ENCODE results near the gene PRKAR1A. TPM values are rescaled to one million over a fixed set of nuclear protein-coding genes. Genes with fewer than 3 reads are reported as not detected.
A peak's percentile ranks its signal among the peaks of the same experiment; 100 is the strongest.

Gene PRKAR1A
- total RNA-seq, 1 donor from 2014 or later = 733 TPM

- DNase-seq = no peak
- Histone ChIP-seq H3K9me3 (replicated peaks) (no peaks in the 10 kb centered on the region), H3K27ac (replicated peaks) (no peak overlapping the region), H3K4me3 (no peak overlapping the region), H3K36me3 (no peaks in the 10 kb centered on the region), H3K4me1 (peaks cover 21% of the 10 kb centered on the region), H3K27me3 (ENCODE audit: low read depth) (no peaks in the 10 kb centered on the region)
- no peak for TF ChIP-seq CTCF (IDR thresholded peaks at IDR 0.05; ENCODE audit: borderline replicate concordance)
- intact Hi-C loops (cut with micrococcal nuclease) = no loop called here
Measured at GRCh38 chr17:68505951-68506350, 6.3 kb upstream of the PRKAR1A start.

- Histone ChIP-seq H3K36me3 (no peaks in the 10 kb centered on the region), H3K27me3 (ENCODE audit: low read depth) (no peaks in the 10 kb centered on the region), H3K4me1 (peaks cover 35% of the 10 kb centered on the region), H3K9me3 (replicated peaks) (no peaks in the 10 kb centered on the region), H3K27ac (replicated peaks) (no peak overlapping the region), H3K4me3 (no peak overlapping the region)
- DNase-seq = no peak
- intact Hi-C loops (cut with micrococcal nuclease) = no loop called here
- no peak for TF ChIP-seq CTCF (IDR thresholded peaks at IDR 0.05; ENCODE audit: borderline replicate concordance)
Measured at GRCh38 chr17:68507576-68507975, 4.7 kb upstream of the PRKAR1A start.

- intact Hi-C loops (cut with micrococcal nuclease) = no loop called here
- no peak for TF ChIP-seq CTCF (IDR thresholded peaks at IDR 0.05; ENCODE audit: borderline replicate concordance)
- no peaks in the 10 kb centered on the region for H3K9me3 ChIP-seq (replicated peaks)
- peak overlapping the region; percentile 97 for H3K27ac ChIP-seq (replicated peaks)
- H3K36me3 ChIP-seq = no peaks in the 10 kb centered on the region
- H3K4me1 ChIP-seq = peaks cover 54% of the 10 kb centered on the region
- no peak overlapping the region for H3K4me3 ChIP-seq
- no peaks in the 10 kb centered on the region for H3K27me3 ChIP-seq (ENCODE audit: low read depth)
- DNase-seq = peak; percentile 68
Measured at GRCh38 chr17:68509141-68510057, 2.8 kb upstream of the PRKAR1A start.

GRCh38 chr17:68511254-68511670, 968 bp upstream of the PRKAR1A start:
- Histone ChIP-seq H3K36me3 (peaks cover 12% of the 10 kb centered on the region), H3K4me1 (peaks cover 72% of the 10 kb centered on the region), H3K4me3 (peak overlapping the region; percentile 76), H3K9me3 (replicated peaks) (no peaks in the 10 kb centered on the region), H3K27ac (replicated peaks) (peak overlapping the region; percentile 97), H3K27me3 (ENCODE audit: low read depth) (no peaks in the 10 kb centered on the region)
- TF ChIP-seq CTCF (IDR thresholded peaks at IDR 0.05; ENCODE audit: borderline replicate concordance) = peak; percentile 34
- intact Hi-C loops (cut with micrococcal nuclease) = no loop called here
- no peak for DNase-seq

GRCh38 chr17:68511671-68512246, 471 bp upstream of the PRKAR1A start:
- H3K27me3 ChIP-seq (ENCODE audit: low read depth) = no peaks in the 10 kb centered on the region
- peak overlapping the region; percentile 97 for H3K27ac ChIP-seq (replicated peaks)
- no peak for TF ChIP-seq CTCF (IDR thresholded peaks at IDR 0.05; ENCODE audit: borderline replicate concordance)
- intact Hi-C loops (cut with micrococcal nuclease) = no loop called here
- DNase-seq = peak; percentile 85
- H3K4me3 ChIP-seq = peak overlapping the region; percentile 76
- no peaks in the 10 kb centered on the region for H3K9me3 ChIP-seq (replicated peaks)
- H3K4me1 ChIP-seq = peaks cover 77% of the 10 kb centered on the region
- H3K36me3 ChIP-seq = peaks cover 16% of the 10 kb centered on the region
